22Rv1 (cell line): ENCODE data around the gene USHBP1.

ENCODE experiments used
- CTCF ChIP-seq: fragments of 450-650 bp; IDR thresholded peaks from 2 replicates; pipeline ENCODE4 v1.5.1; 2017; ENCODE audit warnings: mild to moderate bottlenecking
- ZFX ChIP-seq: fragments of 450-650 bp; IDR thresholded peaks from 2 replicates; pipeline ENCODE4 v1.6.1; 2017; ENCODE audit warnings: antibody characterized with exemption, borderline replicate concordance

GRCh38 chr19:17289489-17289888, 24.9 kb upstream of the USHBP1 start:
- TF ChIP-seq CTCF (no peak), ZFX (no peak)
